Measurements from ENCODE around the gene ZKSCAN3. TPM values are rescaled to one million over a fixed set of nuclear protein-coding genes. Genes with fewer than 3 reads are reported as not detected.
"Not testable (repeated sequence)": the region's sequence is repeated elsewhere in the genome, so short reads cannot be mapped to it uniquely, and the experiment has no call there.

ZKSCAN3 gene
- total and polyA plus RNA-seq, 2 experiments from 2014 or later: 3.0 to 7.6 TPM

- TF ChIP-seq EZH2phosphoT487 (IDR thresholded peaks at IDR 0.05; ENCODE audit: unreplicated experiment) (no peak), REST (IDR thresholded peaks at IDR 0.05; ENCODE audit: unreplicated experiment) (no peak), ZNF114 (CRISPR knock-in tag; IDR thresholded peaks at IDR 0.05) (no peak), CTCF (conservative IDR thresholded peaks at IDR 0.05; ENCODE audit: low read depth in 2 of 2) (no peak), EZH2 (IDR thresholded peaks at IDR 0.05; ENCODE audit: low read depth, unreplicated experiment) (no peak), POLR2AphosphoS5 (IDR thresholded peaks at IDR 0.05; ENCODE audit: low read depth) (no peak)
Observed at GRCh38 chr6:28315628-28316027, 34.1 kb upstream of the ZKSCAN3 start (continued).

- H3K4me1 Mint-ChIP-seq; H2AFZ ChIP-seq; H3K4me3 Mint-ChIP-seq; DNase-seq (ENCODE audit: low spot score); H3F3A ChIP-seq (replicated peaks; ENCODE audit: low read depth); H3K9me2 ChIP-seq (ENCODE audit: insufficient read depth); H3K4me3 ChIP-seq; H3K36me3 Mint-ChIP-seq (ENCODE audit: low read depth); H3K4me2 ChIP-seq; H3K79me2 ChIP-seq (replicated peaks; ENCODE audit: insufficient read depth); H4K20me1 ChIP-seq (replicated peaks; ENCODE audit: insufficient read depth); H3K27me3 ChIP-seq (ENCODE audit: insufficient read depth); H3K27ac ChIP-seq (ENCODE audit: low read depth); ATAC-seq; H3K27ac Mint-ChIP-seq; H3K9me3 Mint-ChIP-seq; H3K4me1 ChIP-seq (ENCODE audit: insufficient read depth); H3K27me3 Mint-ChIP-seq (ENCODE audit: insufficient read depth, low read depth, poor library complexity); H3K36me3 ChIP-seq (ENCODE audit: insufficient read depth): not testable (repeated sequence)
Observed at GRCh38 chr6:28317866-28318265, 31.9 kb upstream of the ZKSCAN3 start.

- Histone ChIP-seq H3K79me2 (replicated peaks; ENCODE audit: insufficient read depth) (no peaks in the 10 kb centered on the region), H3K4me1 (ENCODE audit: insufficient read depth) (no peaks in the 10 kb centered on the region), H3K4me3 (no peak overlapping the region), H3K36me3 (ENCODE audit: insufficient read depth) (peaks cover 28% of the 10 kb centered on the region), H3F3A (replicated peaks; ENCODE audit: low read depth) (no peaks in the 10 kb centered on the region), H3K9me2 (ENCODE audit: insufficient read depth) (no peaks in the 10 kb centered on the region), H3K27ac (ENCODE audit: low read depth) (no peak overlapping the region), H3K4me2 (no peak overlapping the region), H2AFZ (no peak overlapping the region), H4K20me1 (replicated peaks; ENCODE audit: insufficient read depth) (no peaks in the 10 kb centered on the region), H3K27me3 (ENCODE audit: insufficient read depth) (no peaks in the 10 kb centered on the region)
- H3K27ac Mint-ChIP-seq: no peak overlapping the region
- peaks cover 39% of the 10 kb centered on the region for H3K36me3 Mint-ChIP-seq (ENCODE audit: low read depth)
- ATAC-seq (no peak), DNase-seq (ENCODE audit: low spot score) (no peak)
- TF ChIP-seq EZH2 (IDR thresholded peaks at IDR 0.05; ENCODE audit: low read depth, unreplicated experiment): no peak
- H3K27me3 Mint-ChIP-seq (ENCODE audit: insufficient read depth, low read depth, poor library complexity): peaks cover 4% of the 10 kb centered on the region
- H3K4me1 Mint-ChIP-seq: no peaks in the 10 kb centered on the region
- H3K4me3 Mint-ChIP-seq: no peak overlapping the region
- peaks cover 28% of the 10 kb centered on the region for H3K9me3 Mint-ChIP-seq
Observed at GRCh38 chr6:28322661-28323060, 27.1 kb upstream of the ZKSCAN3 start.
